CD14-positive monocyte (primary cell): ENCODE measurements around the gene NOL6. TPM values are rescaled to one million over a fixed set of nuclear protein-coding genes. Genes with fewer than 3 reads are reported as not detected.

Source experiments
- DNase-seq, 3 donors: peaks; one replicate each; pipeline ENCODE4 v3.0.0-alpha.2; 2011 to 2022
- H2AFZ ChIP-seq: 2 replicates; pipeline ENCODE4 v1.6.0; 2012; ENCODE audit warnings: mild to moderate bottlenecking, low read depth, low read length, inconsistent platforms; ENCODE audit not compliant: insufficient read depth, poor library complexity, severe bottlenecking
- H3K27ac ChIP-seq, 2 donors: 1 replicate in 1 of 2; 2 replicates in 1 of 2; pipeline ENCODE4 v1.5.1; 2012 to 2013; ENCODE audit warnings: low read length in 2 of 2, control low read depth in 1 of 2, inconsistent platforms in 1 of 2, low read depth in 1 of 2, mild to moderate bottlenecking in 1 of 2
- H3K27me3 ChIP-seq, 2 donors: one replicate each; pipeline versions ENCODE4 v1.6.0 to v1.6.1; 2011 to 2013; ENCODE audit warnings: low read length in 2 of 2; ENCODE audit not compliant: control insufficient read depth in 2 of 2, insufficient read depth in 2 of 2
- H3K36me3 ChIP-seq, 2 donors: replicated peaks in 1 of 2; 1 replicate in 1 of 2; 2 replicates in 1 of 2; pipeline versions ENCODE4 v1.5.1 to v1.6.1; 2012 to 2013; ENCODE audit warnings: low read length in 2 of 2, control low read depth in 1 of 2, inconsistent platforms in 1 of 2, mild to moderate bottlenecking in 1 of 2; ENCODE audit not compliant: insufficient read depth in 2 of 2, control insufficient read depth in 1 of 2
- H3K4me1 ChIP-seq, 2 donors: 1 replicate in 1 of 2; 2 replicates in 1 of 2; pipeline versions ENCODE4 v1.5.1 to v1.6.1; 2012 to 2013; ENCODE audit warnings: low read length in 2 of 2, control low read depth in 1 of 2, inconsistent platforms in 1 of 2, mild to moderate bottlenecking in 1 of 2, moderate library complexity in 1 of 2; ENCODE audit not compliant: insufficient read depth in 2 of 2, control insufficient read depth in 1 of 2
- H3K4me2 ChIP-seq: replicated peaks from 2 replicates; pipeline ENCODE3; 2012; ENCODE audit warnings: low read length, moderate library complexity, mild to moderate bottlenecking; ENCODE audit not compliant: poor library complexity, severe bottlenecking; ENCODE audit errors: extremely low read depth
- H3K4me3 ChIP-seq, 3 experiments: fragments of 200-600 bp in 1 of 3; sonication (generic) in 1 of 3; replicated peaks in 1 of 3; 1 replicate in 2 of 3; 2 replicates in 1 of 3; pipeline ENCODE4 v1.5.1; 2011 to 2013; ENCODE audit warnings: low read length in 3 of 3, mild to moderate bottlenecking in 3 of 3, control low read depth in 2 of 3, low read depth in 2 of 3, inconsistent platforms in 1 of 3, moderate library complexity in 1 of 3
- H3K79me2 ChIP-seq: 2 replicates; pipeline ENCODE4 v1.6.0; 2012; ENCODE audit warnings: mild to moderate bottlenecking, control low read depth, inconsistent platforms, low read length, moderate library complexity; ENCODE audit not compliant: insufficient read depth
- H3K9ac ChIP-seq: 2 replicates; pipeline ENCODE4 v1.6.0; 2017; ENCODE audit warnings: low read length, mild to moderate bottlenecking; ENCODE audit not compliant: insufficient read depth, poor library complexity, severe bottlenecking
- H3K9me3 ChIP-seq, 2 donors: replicated peaks in 1 of 2; 1 replicate in 1 of 2; 2 replicates in 1 of 2; pipeline versions ENCODE4 v1.5.1 to v1.6.1; 2012 to 2013; ENCODE audit warnings: low read length in 2 of 2, control low read depth in 1 of 2; ENCODE audit not compliant: control insufficient read depth in 1 of 2, insufficient read depth in 1 of 2
- H4K20me1 ChIP-seq: 2 replicates; pipeline ENCODE4 v1.6.0; 2012; ENCODE audit warnings: mild to moderate bottlenecking, low read length, control low read depth, moderate library complexity; ENCODE audit not compliant: insufficient read depth
- H3K27ac Mint-ChIP-seq, 7 donors: one replicate each; pipeline ENCODE4 v1.8.0; 2020; ENCODE audit warnings: mild to moderate bottlenecking in 7 of 7, mixed read lengths in 7 of 7, moderate library complexity in 6 of 7, inconsistent platforms in 2 of 7
- H3K27me3 Mint-ChIP-seq, 3 donors: one replicate each; pipeline ENCODE4 v1.8.0; 2021 to 2022; ENCODE audit warnings: low read depth in 3 of 3, mild to moderate bottlenecking in 3 of 3, mixed read lengths in 3 of 3, moderate library complexity in 3 of 3, inconsistent platforms in 1 of 3
- H3K36me3 Mint-ChIP-seq, 2 donors: one replicate each; pipeline ENCODE4 v1.8.0; 2020; ENCODE audit warnings: mixed read lengths in 2 of 2, inconsistent platforms in 1 of 2, mild to moderate bottlenecking in 1 of 2
- H3K4me1 Mint-ChIP-seq: one replicate; pipeline ENCODE4 v1.8.0; 2020; ENCODE audit warnings: mild to moderate bottlenecking, mixed read lengths
- H3K4me3 Mint-ChIP-seq, 2 donors: one replicate each; pipeline ENCODE4 v1.8.0; 2020; ENCODE audit warnings: mild to moderate bottlenecking in 2 of 2, mixed read lengths in 2 of 2, moderate library complexity in 1 of 2
- H3K9me3 Mint-ChIP-seq, 7 donors: one replicate each; pipeline ENCODE4 v1.8.0; 2020 to 2022; ENCODE audit warnings: mixed read lengths in 7 of 7, mild to moderate bottlenecking in 6 of 7, moderate library complexity in 6 of 7, inconsistent platforms in 2 of 7
- WGBS: methylation state at CpG from one replicate; pipeline ENCODE4 v1.1.5; 2013; ENCODE audit warnings: missing lambda C conversion rate; ENCODE audit not compliant: insufficient coverage; 5-methylcytosine and 5-hydroxymethylcytosine counted together
- intact Hi-C, 2 donors: fragments of 100-400 bp; cut with micrococcal nuclease; formaldehyde crosslinking; loops; one replicate each; pipeline versions ENCODE4 v1.15.0 to v1.15.1; 2023
- polyA plus RNA-seq, 3 donors: library from polyadenylated mRNA; depleted of rRNA in 1 of 3; unstranded in 2 of 3; stranded (reverse) in 1 of 3; fragments of 300-500 nt in 2 of 3; fragments of >200 nt in 1 of 3; fragmentation: Illumina TruSeq in 2 of 3; gene quantifications; 1 replicate in 2 of 3; 2 replicates in 1 of 3; pipeline ENCODE4 v1.2.3, GENCODE V29; 2012 to 2021
- TF ChIP-seq, protein P1 (sequence below): fragments of 200-600 bp; IDR thresholded peaks from one replicate; pipeline ENCODE4 v1.8.0; 2022; ENCODE audit warnings: antibody characterized with exemption, mild to moderate bottlenecking

The NOL6 gene
- polyA plus RNA-seq, 3 donors = 4.6 to 21.9 (median 10.1) TPM

DNA sequence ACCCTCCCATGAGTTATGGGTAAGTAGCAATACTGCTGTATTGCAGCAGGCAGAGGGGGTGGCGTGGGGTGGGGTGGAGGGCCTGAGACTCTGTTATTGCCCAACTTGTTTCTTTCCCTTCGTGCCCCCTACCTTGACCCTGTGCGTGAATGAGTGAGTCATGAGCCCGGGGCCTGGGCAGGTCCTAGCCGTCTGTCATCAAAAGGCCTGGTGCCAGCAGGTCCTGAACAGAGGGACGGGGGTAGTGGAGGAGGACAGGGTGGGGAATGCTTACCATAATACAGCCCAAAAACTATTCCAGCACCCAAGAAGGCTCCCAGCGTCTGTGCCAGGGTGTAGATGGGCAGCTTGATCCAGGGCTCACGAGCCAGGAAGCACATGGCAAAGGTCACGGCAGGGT is 30.7 kb downstream of the NOL6 start:
- 78% methylated on average over 5 of the region's 9 CpGs for WGBS

DNA sequence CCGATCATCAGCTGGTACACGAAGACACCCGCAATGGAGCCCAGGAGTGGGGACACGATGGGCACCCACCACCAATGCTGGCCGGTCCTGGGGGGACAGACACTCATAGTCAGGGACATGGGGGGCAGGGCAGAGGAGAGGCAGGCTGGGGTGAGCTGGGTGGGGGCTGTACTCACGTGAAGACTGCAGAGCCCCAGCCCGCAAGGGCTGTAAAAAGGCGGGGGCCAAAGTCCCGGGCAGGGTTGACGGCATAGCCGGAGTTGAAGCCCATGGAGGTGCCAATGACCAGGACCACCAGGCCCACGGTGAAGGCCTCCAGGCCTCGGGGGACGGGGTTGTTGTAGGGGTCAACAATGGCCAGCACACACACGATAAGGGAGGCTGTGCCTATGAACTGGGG is 31.6 kb downstream of the NOL6 start:
- TF ChIP-seq, protein P1, sequence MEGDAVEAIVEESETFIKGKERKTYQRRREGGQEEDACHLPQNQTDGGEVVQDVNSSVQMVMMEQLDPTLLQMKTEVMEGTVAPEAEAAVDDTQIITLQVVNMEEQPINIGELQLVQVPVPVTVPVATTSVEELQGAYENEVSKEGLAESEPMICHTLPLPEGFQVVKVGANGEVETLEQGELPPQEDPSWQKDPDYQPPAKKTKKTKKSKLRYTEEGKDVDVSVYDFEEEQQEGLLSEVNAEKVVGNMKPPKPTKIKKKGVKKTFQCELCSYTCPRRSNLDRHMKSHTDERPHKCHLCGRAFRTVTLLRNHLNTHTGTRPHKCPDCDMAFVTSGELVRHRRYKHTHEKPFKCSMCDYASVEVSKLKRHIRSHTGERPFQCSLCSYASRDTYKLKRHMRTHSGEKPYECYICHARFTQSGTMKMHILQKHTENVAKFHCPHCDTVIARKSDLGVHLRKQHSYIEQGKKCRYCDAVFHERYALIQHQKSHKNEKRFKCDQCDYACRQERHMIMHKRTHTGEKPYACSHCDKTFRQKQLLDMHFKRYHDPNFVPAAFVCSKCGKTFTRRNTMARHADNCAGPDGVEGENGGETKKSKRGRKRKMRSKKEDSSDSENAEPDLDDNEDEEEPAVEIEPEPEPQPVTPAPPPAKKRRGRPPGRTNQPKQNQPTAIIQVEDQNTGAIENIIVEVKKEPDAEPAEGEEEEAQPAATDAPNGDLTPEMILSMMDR = no peak
- Mint-ChIP-seq H3K27me3 (peaks cover 6 to 15% (median 7%) of the 10 kb centered on the region in 3 donors), H3K4me1 (peaks cover 9% of the 10 kb centered on the region), H3K9me3 (peaks cover 0 to 3% (median 0%) of the 10 kb centered on the region in 7 donors), H3K36me3 (no peaks in the 10 kb centered on the region), H3K4me3 (no peak overlapping the region), H3K27ac (no peak overlapping the region)
- H3K9me3 ChIP-seq = no peaks in the 10 kb centered on the region
- intact Hi-C loops = no loop called here
- no peak overlapping the region for H2AFZ ChIP-seq
- no peaks in the 10 kb centered on the region for H3K79me2 ChIP-seq
- WGBS = 99% methylated on average over 11 of the region's 15 CpGs
- H3K27ac ChIP-seq = no peak overlapping the region
- no peak overlapping the region for H3K4me2 ChIP-seq
- H3K4me3 ChIP-seq = no peak overlapping the region
- no peak for DNase-seq
- no peak overlapping the region for H3K9ac ChIP-seq
- H3K4me1 ChIP-seq = peaks cover 5 to 6% of the 10 kb centered on the region in 2 donors
- H4K20me1 ChIP-seq = no peaks in the 10 kb centered on the region
- H3K27me3 ChIP-seq = peaks cover 0 to 2% of the 10 kb centered on the region in 2 donors
- no peaks in the 10 kb centered on the region for H3K36me3 ChIP-seq

More for the DNA sequence above, 30.7 kb downstream of the NOL6 start:
- H3K27me3 Mint-ChIP-seq = peaks cover 11 to 23% (median 12%) of the 10 kb centered on the region in 3 donors
- no peak overlapping the region for H2AFZ ChIP-seq
- H3K4me3 Mint-ChIP-seq = no peak overlapping the region
- no peaks in the 10 kb centered on the region for H3K36me3 Mint-ChIP-seq
- TF ChIP-seq, protein P1 = no peak
- peaks cover 16% of the 10 kb centered on the region for H3K4me1 Mint-ChIP-seq
- no peak overlapping the region for H3K9ac ChIP-seq
- no peaks in the 10 kb centered on the region for H3K36me3 ChIP-seq
- no peak overlapping the region for H3K27ac Mint-ChIP-seq
- H3K27ac ChIP-seq = no peak overlapping the region
- H3K4me2 ChIP-seq = no peak overlapping the region
- DNase-seq = no peak
- intact Hi-C loops = no loop called here
- H3K4me1 ChIP-seq = peaks cover 11 to 15% of the 10 kb centered on the region in 2 donors
- H3K79me2 ChIP-seq = no peaks in the 10 kb centered on the region
- H3K9me3 ChIP-seq = no peaks in the 10 kb centered on the region
- no peaks in the 10 kb centered on the region for H4K20me1 ChIP-seq
- no peak overlapping the region for H3K4me3 ChIP-seq
- peaks cover 1 to 8% of the 10 kb centered on the region in 2 donors for H3K27me3 ChIP-seq
- H3K9me3 Mint-ChIP-seq = peaks cover 0 to 3% (median 0%) of the 10 kb centered on the region in 7 donors
